Fibroblast of the aortic adventitia (primary cell): Measurements from ENCODE around the gene CGREF1. TPM values are rescaled to one million over a fixed set of nuclear protein-coding genes. Genes with fewer than 3 reads are reported as not detected.

Experiments used
- DNase-seq: peaks from one replicate; pipeline ENCODE4 v3.0.0-alpha.2; 2010; ENCODE audit warnings: low read depth
- H3K4me3 ChIP-seq: 2 replicates; pipeline ENCODE4 v1.5.1; 2011; ENCODE audit warnings: low read depth, mild to moderate bottlenecking, control low read depth, low read length, moderate library complexity
- total RNA-seq: library from RNA; depleted of rRNA; stranded (reverse); fragments of >200 nt; gene quantifications from 2 replicates; pipeline ENCODE4 v1.2.3, GENCODE V29; 2012; ENCODE audit warnings: low replicate concordance
- TF ChIP-seq, protein P1 (sequence below): IDR thresholded peaks from 2 replicates; pipeline ENCODE4 v1.5.1; 2011; ENCODE audit warnings: mild to moderate bottlenecking, low read length, control low read depth, inconsistent platforms; ENCODE audit not compliant: insufficient read depth

The CGREF1 gene
- total RNA-seq, 1 donor = 4.7 TPM

- no peak for DNase-seq
- TF ChIP-seq, protein P1, sequence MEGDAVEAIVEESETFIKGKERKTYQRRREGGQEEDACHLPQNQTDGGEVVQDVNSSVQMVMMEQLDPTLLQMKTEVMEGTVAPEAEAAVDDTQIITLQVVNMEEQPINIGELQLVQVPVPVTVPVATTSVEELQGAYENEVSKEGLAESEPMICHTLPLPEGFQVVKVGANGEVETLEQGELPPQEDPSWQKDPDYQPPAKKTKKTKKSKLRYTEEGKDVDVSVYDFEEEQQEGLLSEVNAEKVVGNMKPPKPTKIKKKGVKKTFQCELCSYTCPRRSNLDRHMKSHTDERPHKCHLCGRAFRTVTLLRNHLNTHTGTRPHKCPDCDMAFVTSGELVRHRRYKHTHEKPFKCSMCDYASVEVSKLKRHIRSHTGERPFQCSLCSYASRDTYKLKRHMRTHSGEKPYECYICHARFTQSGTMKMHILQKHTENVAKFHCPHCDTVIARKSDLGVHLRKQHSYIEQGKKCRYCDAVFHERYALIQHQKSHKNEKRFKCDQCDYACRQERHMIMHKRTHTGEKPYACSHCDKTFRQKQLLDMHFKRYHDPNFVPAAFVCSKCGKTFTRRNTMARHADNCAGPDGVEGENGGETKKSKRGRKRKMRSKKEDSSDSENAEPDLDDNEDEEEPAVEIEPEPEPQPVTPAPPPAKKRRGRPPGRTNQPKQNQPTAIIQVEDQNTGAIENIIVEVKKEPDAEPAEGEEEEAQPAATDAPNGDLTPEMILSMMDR = no peak
- no peak within 1 kb of the TSS for H3K4me3 ChIP-seq
These were observed 30.0 kb upstream of the CGREF1 start, which contains the start of gene TCF23 for GRCh38 chr2:27148801-27149439. Gene TCF23, plus strand, starts transcription at chr2:27149004. Its CDS starts 130 bp downstream, at chr2:27149134.

DNA sequence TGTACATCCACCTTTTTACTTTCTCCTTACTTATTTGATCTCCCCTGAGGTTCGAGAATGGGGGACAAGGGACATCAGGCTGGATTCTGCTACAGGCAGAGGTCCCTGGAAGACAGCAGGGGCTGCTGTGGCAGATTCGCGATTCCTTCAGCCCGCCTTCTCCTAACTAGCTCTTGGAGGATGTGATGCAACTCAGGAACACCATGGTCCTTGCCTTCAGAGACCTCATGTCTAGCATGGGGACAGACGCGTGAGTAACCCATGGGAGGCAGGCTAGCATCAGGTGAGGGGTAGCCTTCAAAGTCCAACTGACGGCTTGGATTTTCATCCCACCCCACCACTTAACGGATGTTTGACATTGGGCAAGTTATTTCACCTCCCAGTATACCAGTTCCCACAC is 29.0 kb upstream of the CGREF1 start:
- no peak overlapping the region for H3K4me3 ChIP-seq
- DNase-seq = no peak
- TF ChIP-seq, protein P1 = no peak

GRCh38 chr2:27145682-27146081 is 26.8 kb upstream of the CGREF1 start:
- H3K4me3 ChIP-seq = no peak overlapping the region
- TF ChIP-seq, protein P1 = no peak
- DNase-seq = no peak

DNA sequence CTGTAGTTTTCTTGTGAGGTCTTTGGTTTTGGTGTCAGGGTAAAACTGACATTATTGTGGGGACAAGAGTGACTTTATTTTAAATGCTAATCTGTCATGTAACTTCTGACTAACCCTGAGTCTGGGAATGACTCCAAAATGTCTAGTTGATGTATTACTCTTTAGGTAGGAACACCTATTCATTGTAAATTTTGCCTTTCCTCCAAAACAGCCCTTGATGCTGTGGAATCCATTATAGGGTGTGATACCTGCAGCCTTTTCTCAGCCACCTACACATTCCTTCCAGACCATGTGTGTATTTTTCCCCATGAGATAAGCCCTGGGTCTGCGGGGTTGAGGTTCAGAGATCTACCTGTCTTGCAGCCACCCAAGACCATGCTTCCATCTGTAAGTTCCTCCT is 24.4 kb upstream of the CGREF1 start:
- no peak overlapping the region for H3K4me3 ChIP-seq
- TF ChIP-seq, protein P1 = no peak
- no peak for DNase-seq

DNA sequence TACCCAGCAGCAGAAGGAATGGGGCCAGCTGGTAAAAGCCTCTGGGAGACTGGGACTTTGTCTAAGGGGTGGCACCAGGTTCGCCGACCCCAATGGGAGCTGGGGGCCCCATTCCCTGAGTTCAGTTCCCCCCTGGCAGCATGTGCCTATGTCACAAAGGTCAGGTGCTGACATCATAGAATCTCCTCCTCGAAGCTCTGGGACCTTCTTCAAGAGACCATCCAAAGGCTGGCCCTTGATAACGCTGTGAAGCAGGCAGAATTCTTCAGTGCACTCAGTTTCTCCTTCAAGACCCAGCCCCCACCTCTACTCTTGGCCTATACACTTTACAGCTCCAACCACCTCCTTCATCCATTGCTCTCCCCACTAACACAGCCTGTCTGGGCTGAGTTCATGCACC is 20.4 kb upstream of the CGREF1 start, which contains the start of gene PRR30:
PRR30 (minus strand) TSS at position 101 of the 400 bp plus-strand sequence. CDS start 1,081 bp downstream, outside the sequence.
- H3K4me3 ChIP-seq = no peak within 1 kb of the TSS
- TF ChIP-seq, protein P1 = no peak
- DNase-seq = no peak

- H3K4me3 ChIP-seq = no peak overlapping the region
- TF ChIP-seq, protein P1 = no peak
- DNase-seq = no peak
These were observed 19.2 kb upstream of the CGREF1 start for GRCh38 chr2:27138111-27138510.

- TF ChIP-seq, protein P1 = no peak
- no peak for DNase-seq
- H3K4me3 ChIP-seq = no peak overlapping the region
These were observed 18.5 kb upstream of the CGREF1 start for GRCh38 chr2:27137322-27137935.
